Inflammatory macrophage treated with lipopolysaccharide for 1 hour (primary cell): ENCODE results near the gene KRT2.
A peak's percentile ranks its signal among the peaks of the same experiment; 100 is the strongest.

ENCODE experiments used
- DNase-seq, 2 donors: peaks; one replicate each; pipeline ENCODE4 v3.0.0-alpha.2; 2020 to 2022

KRT2 gene

DNA sequence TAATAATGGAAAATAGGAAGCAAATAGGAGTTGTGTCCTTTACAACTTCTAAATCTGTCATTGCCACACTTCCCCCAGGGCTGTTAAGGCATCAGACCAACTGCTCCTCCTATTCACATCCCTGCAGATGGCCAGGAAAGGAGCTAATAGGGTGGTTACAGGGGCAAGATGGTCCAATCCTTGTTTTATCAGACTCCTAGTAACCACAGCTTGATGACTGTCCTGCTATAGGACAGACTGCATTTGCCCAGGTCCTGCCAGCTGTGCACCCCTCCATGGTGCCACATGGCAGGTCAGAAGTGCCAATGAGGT lies 10.9 kb upstream of the KRT2 start:
- DNase-seq, result no peak

DNA sequence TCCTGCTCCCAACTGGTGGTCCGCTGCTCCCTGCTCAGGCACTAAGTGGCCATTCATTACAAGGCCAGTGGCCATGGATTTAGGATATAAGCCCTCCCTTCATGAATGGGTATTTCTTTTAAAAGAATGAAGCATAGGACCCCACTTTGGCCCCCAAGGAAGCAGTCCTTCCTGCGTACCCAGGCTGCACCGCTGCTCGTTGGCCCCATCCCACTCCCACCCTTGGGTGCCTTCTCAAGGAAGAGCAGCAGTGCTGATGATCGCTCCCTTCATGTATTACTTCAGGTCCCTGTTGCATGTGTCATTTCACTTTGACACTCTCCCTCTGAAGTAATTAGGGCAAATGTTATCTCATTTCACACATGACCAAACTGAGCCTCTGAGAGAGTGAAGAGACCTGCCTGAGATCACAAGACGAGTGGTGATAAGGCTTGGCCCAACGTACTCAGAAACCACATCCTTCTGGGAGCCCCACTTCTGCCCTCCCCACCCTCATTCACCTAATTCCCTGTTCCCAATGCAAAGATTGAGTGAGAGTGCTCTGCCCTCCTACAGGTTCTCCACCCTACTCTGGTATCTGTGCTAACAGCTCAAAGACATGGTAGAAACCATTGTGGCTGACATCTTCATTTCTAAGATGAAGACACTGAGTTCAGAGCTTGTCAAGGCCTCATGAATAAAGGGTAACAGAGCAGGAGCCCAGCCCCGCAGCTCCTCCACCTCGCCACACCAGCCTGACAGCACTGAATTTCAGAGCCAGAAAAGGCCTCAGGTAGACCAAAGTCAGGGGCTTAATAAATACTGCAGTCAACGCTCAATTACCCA lies 10.3 kb upstream of the KRT2 start:
- DNase-seq, result no peak

DNA sequence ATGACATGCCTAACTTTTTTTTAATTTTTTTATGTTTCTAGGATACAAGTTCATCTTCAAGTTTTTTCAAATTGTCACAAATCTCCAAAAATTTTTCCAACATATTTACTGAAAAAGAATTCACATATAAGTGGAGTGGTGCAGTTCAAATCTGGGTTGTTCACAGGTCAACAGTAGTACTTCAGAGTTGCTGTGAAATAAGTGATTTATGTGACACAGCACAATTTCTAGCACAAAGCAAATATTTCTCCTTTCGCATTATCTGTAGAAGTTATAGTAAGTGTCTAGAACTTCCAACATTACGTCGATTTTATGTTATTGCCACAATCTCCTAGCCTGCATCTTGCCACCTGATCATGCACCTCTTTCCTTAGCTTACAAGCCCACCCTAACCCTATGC lies 9.7 kb upstream of the KRT2 start:
- DNase-seq, result no peak

DNA sequence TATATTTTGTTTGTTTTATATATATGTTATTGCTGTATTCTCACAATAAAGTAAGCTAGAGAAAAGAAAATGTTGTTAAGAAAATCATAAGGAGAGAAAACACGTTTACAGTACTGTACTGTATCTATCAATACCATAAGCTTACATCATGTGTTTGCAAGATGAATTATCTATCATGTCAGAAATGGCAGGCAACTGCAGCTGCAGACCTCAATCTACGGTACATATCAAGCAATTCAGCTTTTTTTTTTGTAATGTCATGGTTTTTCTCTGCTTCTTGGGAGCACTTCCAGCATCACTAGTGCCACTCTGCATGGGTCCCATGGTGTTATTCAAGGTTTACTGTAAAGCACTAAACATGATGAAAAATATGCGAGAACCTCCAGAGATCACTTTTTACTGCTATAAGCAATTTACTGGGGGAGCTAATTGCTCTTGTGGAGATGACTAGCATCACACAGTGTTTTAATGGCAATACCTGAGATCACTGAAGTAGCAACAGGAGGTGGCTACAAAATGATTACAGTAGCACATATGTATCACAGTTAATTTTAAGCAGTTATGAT lies 9.0 kb upstream of the KRT2 start:
- DNase-seq, result no peak

DNA sequence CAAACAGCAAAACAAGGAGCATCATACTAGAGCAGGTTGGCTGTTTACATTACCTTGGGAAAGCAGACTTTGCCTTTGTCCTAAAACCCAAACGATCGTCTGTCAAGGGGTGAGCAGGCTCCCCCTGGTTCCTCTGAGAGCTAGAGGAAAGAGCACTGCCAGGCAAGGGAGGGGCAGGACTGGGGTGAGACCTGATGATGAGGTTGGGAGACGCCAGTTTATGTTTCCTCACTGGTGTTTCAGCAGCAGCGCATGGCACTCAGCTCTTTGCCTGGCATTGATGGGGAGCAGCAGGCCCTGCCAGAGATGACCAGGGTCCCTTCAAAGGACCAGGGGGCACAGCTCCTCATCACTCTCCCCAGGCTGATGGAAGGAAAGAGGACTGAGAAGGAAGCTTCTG lies 7.9 kb upstream of the KRT2 start:
- DNase-seq, result no peak

DNA sequence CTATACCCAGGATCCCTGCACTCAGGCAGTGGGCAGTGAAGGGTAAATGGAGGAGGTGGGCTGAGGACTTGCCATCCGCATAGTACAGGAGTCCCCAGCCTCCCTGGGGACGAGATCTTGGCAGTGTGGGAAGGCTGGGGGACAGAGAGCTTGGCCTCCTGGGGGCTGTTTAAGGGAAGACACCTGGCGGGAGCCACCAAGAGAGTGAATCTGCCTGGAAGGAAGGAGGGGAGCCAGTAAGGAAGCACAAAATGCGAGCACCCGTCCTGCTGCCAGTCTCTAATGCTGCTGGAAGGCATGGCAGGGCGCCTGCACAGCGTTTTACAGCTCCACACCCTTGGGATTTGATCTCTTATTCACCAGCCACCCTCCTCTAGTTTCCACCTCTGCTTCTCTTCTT lies 7.4 kb upstream of the KRT2 start:
- no peak for DNase-seq

DNA sequence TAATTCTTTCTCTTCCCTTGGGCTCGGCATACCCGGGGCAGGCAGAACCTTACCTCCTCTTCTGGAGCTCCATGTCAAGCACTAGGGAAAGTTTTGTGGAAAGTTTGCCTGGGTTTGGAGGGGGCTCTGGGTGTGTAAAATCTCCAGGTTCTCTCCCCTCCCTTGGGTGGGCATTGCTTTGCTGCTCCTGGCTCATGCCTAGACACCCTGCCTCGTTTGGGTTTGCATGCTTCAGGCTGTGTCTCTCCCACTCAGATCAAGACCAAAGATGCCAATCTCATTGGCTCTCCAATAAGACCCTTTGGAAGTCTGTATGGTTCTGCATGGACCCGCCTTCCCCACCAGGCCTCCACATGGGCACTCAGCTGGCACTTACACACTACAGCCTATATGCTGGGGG lies 6.2 kb upstream of the KRT2 start:
- DNase-seq, result no peak

DNA sequence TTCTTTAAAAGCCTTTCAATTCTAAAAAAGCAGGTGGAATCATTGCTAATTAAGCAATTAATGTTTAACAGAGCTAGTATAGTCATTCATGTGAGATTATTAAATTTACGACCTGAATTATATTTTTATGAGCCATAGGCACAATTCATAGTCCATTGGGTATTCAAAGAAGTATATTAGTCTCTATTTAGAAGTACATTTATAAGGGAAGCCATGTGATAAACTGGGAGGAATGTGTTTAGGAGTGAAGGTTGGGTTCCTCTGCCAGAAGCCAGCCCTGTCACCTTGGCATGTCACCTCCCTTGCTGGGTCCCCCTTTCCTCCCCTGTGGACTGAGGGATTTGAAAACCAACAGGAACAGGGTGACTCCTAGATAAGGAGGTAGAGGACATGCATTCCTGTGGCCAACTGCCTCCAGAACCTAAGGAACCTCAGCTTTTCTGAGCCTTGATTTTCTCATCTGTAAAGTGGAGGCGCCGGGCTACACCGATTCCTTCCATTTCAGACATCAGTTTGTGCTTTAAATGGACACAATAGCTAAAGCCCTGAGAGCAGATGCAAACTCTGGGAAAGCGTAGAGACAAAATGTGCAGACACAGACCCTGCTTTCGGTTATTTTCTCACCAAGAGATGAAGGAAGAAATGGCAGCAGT lies 5.4 kb upstream of the KRT2 start:
- no peak for DNase-seq

DNA sequence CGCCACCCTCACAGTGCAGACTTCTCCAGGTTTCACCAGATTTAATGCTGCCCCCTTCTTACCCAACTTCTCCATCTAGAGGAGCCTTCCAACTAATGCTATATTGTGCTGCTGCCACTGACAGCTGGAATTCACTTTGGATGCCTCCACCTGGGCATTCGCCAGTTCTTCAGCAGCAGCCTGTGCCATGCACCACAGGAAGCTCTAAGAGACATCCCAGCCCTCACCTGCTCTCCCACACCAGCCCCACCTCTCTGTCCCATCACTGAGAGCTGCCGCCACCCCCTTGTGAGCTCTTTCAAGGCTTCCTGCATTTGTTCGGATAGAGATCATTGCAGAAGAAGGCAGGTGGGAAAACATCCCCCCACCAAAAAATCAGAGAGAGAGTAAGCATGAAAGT lies 4.6 kb upstream of the KRT2 start:
- DNase-seq, result no peak

DNA sequence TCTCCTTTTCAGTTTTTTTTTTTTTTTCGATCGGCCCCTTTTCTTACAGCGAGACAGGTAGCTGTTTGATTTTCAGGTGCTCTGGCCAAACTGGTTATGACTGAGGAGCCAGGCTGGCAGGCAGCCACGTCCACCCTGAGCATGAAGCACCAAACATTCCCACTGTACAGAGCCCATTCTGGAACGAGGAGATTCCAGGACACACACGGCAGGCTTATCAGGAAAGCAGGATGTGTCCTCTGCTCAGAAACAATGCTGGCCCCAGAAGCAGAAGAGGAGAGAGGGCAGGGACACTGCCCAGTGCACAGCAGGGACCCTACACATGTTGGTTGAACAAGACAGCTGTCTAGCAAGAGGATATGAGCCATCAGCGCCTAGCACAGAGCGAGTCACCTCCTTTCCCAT lies 3.7 kb upstream of the KRT2 start:
- DNase-seq, result no peak

DNA sequence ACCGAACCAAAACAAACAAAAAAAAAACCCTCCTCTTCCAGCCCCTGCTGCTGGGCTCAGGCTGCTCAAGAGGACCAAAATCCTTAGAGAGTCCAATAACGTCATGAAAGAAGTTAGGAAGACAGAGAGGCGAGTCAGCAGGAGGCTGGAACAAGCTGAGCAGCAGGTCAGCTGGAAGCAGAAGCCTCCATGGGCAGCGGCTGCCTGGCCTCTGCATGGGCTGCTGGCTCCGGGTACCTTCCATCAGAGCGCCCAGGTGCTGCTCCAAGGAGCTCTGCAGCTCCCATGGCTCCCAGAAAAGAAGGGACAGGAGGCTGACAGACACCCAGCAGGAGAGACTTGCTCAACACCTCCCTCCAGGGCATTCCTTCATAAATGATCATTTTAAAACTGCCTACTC lies 3.2 kb upstream of the KRT2 start:
- no peak for DNase-seq

DNA sequence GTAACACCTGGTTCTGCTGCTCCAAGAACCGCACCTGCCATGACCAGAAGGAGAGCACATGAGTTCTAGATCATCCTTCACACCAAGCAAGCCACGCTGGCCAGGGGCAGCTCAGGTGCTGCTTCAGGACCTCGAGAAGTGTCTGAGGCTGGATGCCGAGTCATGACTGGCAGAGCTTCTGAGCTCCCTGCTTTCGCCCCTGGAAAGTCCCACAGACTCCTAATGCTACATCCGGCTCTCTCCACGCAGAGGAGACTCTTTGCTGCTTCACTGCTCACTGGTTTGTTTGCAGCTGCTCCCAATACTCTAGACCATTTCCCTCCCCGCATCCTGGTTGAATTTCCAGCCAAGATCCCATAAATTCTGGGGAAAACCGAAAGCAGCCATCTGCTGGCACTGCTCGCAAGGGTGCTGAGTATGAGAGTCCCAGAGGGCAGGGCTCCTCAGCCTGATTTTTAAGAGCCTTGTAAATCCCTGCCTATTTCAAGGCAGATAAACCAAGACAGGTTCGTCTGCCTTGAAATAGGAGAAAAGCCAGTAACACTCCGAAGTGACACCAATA lies 1.4 kb downstream of the KRT2 start:
- no peak for DNase-seq

DNA sequence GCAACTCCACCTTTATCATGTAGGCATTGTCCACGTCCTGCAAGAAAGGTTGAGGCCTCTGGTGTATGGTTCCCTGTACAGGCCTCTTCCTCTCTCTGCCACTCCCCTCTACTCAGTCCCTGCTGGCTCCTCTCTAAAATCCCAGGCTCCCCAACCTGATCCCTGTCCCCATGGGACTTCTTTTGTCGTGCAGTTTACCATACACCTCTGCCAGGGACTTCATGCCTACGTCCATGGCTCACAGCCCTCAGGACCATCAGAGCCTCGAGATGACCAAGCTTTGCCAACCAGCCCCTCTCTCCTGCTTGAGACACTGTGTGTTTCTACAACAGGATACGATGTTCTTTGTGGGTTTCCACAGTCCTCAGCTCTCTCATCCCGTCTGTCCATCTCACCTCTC lies 2.9 kb downstream of the KRT2 start:
- DNase-seq, result no peak

DNA sequence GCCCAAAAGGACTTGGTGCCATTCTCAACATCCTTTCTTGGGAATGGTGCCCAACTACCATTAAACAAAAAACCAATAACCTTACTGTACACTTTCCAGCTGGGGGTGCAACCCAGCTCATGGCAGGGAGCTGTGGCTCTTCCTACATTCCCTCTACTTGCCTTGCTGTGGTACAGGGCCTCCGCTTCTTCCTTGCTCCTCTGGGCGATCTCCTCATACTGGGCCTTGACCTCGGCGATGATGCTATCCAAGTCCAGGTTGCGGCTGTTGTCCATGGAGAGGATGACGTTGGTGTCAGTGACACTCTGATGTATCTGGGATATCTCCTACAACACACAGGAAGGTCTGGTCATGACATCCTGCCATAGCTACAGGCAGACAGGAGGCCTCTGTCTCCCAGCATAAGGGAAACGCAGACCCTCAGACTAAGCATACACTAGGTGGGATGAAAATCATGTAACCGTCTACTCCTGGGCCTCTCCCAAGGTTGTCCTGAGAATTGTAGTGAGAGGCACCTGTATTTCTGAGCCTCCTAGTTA lies 3.9 kb downstream of the KRT2 start:
- DNase-seq, result no peak

DNA sequence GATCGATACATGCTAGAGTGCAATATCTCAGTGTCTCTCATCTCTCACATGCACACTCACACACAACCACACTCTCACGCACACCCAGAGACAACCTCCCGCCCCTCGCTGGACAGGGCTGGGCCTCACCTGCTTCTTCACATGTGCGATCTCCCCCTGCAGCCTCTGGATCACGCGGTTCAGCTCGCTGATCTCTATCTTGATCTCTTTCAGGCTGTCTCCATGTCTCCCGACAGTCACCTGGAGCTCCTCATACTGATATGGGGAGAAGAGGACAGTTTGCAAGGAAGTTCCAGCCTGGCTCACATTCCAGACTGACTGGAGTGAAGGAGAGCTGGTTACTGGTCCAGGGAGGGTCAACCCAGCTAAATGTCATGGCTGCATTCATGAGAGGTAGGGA lies 4.4 kb downstream of the KRT2 start:
- no peak for DNase-seq

DNA sequence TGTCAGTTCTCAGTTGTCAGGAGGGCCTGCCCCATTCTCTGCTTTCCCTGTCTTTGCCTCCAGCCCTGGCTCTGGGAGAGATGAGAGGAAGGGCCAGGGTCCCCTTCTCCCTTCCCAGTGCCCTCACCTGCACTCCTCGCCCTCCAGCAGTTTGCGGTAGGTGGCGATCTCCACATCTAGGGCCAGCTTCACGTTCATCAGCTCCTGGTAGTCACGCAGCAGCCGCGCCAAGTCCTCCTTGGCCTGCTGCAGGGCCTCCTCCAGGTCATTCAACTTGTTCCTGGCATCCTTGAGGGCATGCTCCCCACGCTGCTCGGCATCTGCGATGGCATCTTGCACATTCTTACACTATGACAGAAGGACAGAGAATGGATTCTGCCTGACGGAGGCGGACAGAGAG lies 5.4 kb downstream of the KRT2 start:
- no peak for DNase-seq

DNA sequence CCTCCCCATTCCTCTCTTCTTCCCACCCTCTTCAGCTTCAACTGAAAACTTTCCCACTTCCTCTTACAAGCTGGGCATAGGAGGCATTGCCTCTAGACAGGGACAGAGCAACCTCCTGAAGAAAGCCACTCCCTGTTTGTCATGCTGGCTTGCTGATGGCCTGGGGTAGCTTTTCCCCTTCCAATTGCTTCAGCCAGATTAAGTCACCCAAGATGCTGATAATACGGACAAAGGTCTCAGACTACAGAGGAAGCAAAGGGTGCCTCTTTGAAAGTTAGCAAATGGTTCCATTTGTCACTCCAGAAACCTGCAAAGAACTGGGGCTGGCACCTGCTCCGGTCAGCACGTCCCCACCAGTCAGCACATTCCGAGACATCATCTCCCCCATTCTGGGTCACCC lies 6.0 kb downstream of the KRT2 start:
- DNase-seq, result peak; percentile 59 to 78

DNA sequence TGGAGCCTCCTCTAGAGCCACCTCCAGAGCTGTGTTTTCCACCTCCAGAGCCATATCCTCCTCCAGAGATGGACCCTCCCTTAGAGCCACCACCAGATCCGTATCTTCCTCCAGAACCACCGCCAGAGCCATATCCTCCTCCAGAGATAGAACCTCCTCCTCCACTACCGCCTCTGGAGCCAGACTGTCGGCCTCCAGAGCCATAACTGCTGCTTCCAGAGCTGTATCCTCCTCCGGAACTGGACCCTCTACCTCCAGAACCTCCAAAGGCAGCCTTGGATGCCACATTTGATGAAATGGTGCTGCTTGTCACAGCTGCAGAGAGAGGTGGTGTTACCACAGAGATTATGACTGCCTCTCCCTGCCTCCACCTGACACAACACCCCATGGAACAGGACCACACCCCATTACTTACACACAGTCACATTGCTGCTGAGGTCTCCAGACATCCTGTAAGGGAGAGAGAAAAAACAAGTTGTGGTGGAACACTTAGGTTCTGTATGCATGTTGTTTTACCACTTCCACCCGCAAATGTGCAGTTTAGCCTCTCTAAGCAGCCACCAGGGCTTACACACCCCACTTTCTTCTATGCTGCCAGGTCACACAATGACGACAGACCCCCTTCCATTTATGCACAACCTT lies 6.8 kb downstream of the KRT2 start:
- DNase-seq, result no peak

DNA sequence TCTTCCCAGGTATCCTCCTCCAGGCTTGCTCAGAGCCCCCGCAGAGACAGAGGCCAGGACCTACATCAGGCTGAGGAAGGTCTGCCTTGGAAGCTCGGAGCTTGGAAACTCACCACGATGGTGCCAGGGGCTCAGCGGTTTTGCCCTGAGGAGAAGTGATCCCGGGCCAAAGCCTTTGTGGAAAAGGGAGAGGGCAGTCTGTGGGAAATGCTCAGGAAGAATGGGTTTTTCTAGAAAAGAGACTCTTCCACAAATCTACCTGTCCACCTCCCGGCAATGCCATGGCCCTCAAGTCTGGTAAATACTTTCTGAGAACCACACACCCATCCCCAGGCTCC lies 8.0 kb downstream of the KRT2 start:
- DNase-seq, result no peak

DNA sequence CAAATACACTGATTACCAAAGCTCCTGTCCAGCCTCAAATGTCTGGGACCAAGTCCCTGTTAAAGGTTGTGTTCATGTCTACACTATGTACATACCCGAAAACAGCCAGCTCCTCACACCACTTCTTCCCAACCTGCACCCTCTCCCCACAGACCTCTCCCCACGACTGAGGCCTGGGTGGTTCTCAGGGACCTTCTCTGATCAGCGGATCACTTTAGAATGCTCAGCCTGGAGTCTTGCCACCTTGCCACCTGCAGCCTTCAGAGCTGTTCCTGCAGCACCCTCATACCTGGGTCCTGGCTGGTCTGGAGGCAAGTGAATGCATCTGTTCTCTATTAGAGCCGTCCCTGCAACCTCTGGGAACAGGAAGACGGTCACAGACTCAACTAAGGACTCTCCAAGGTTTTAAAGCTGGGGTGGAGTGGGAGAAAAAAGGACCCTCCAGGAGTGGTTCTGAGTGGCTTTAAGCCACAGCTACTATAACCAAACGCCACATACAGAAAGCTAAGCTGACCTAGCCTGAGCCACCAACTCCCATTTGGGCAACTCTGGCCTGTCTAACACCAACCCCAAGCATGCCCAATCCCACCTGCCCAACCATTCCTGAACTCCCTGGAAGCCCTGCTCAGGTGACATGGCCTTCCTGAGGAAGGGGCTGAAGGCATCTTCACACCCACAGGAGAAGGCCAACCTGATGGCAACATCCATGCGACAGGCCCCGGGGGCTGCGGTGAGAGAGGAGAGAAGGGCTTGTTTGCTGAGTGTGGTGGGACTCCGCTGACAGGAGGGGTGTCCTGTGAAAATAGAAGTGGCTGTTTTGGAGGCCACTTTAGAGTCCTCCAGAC lies 8.6 kb downstream of the KRT2 start:
- no peak for DNase-seq

DNA sequence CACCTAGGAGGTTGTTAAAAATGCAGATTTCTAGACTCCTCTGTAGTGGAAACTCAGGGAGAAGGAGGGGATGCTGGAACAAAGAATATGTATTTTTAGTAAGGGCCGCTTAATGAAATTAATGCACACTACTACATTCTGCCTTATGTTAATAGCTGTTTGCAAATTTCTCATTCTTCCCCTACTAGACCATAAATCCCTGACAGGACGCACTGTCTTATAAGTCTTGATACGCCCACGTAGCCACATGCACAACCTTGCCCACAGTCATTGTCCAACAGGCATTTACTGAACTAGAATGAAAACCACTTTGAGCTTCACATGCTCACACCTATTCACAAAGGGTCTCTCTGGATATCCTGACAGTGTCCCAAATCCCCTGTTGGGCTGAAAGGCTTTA lies 10.5 kb downstream of the KRT2 start:
- no peak for DNase-seq

DNA sequence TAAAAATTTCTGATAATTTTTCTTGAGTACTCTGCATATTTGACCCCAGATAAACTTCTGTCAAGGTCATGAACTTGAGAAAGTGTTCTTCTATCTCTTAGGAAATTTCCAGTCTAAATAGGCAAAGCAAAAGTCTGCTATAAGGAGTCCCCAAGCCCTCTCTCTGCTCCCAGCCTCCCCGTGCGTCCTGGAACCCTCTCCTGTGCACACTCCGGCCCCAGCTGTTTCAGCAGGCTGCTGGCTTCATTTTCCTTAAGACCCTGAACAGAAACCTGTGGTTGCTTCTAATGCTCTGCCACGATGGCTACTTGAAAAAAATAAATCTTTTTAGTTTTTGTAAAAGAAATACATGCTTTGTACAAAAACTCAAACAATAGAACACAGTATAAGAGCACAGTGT lies 14.7 kb downstream of the KRT2 start:
- no peak for DNase-seq
